Activated CD8-positive, alpha-beta memory T cell treated with anti-CD3 and anti-CD28 coated beads for 4 hours (primary cell): ENCODE results near the gene SOX5.

Experiments
- DNase-seq, 2 donors: peaks; one replicate each; pipeline ENCODE4 v3.0.0-alpha.2; 2020; ENCODE audit warnings: low read depth in 2 of 2

SOX5 gene

GRCh38 chr12:23614280-23614679 is 335.2 kb downstream of the SOX5 start:
- DNase-seq: no peak

GRCh38 chr12:23611320-23611719 is 338.1 kb downstream of the SOX5 start:
- DNase-seq: no peak

GRCh38 chr12:23600919-23601318 is 348.6 kb downstream of the SOX5 start:
- no peak for DNase-seq

GRCh38 chr12:23596568-23596967 is 352.9 kb downstream of the SOX5 start:
- DNase-seq: no peak

- no peak for DNase-seq
These were observed 361.5 kb downstream of the SOX5 start for GRCh38 chr12:23587833-23588559.

- DNase-seq: no peak
These were observed 363.7 kb downstream of the SOX5 start for GRCh38 chr12:23585782-23586163.

GRCh38 chr12:23585156-23585781 is 364.2 kb downstream of the SOX5 start:
- no peak for DNase-seq

GRCh38 chr12:23581913-23582312 is 367.6 kb downstream of the SOX5 start:
- DNase-seq: no peak

GRCh38 chr12:23579257-23579656 is 370.2 kb downstream of the SOX5 start:
- DNase-seq: no peak

- no peak for DNase-seq
These were observed 373.1 kb downstream of the SOX5 start for GRCh38 chr12:23576372-23576771.

GRCh38 chr12:23569356-23569755 is 380.1 kb downstream of the SOX5 start:
- no peak for DNase-seq

- no peak for DNase-seq
These were observed 383.3 kb downstream of the SOX5 start for GRCh38 chr12:23566133-23566532.

- no peak for DNase-seq
These were observed 384.9 kb downstream of the SOX5 start for GRCh38 chr12:23564451-23565152.

- no peak for DNase-seq
These were observed 387.8 kb downstream of the SOX5 start for GRCh38 chr12:23561364-23562345.

GRCh38 chr12:23560611-23561010 is 388.9 kb downstream of the SOX5 start:
- DNase-seq: no peak

GRCh38 chr12:23559268-23559753 is 390.2 kb downstream of the SOX5 start:
- DNase-seq: no peak

GRCh38 chr12:23556661-23557060 is 392.8 kb downstream of the SOX5 start:
- DNase-seq: no peak

GRCh38 chr12:23555825-23556207 is 393.7 kb downstream of the SOX5 start:
- DNase-seq: no peak

- DNase-seq: no peak
These were observed 394.2 kb downstream of the SOX5 start for GRCh38 chr12:23555180-23555824.

- no peak for DNase-seq
These were observed 397.1 kb downstream of the SOX5 start for GRCh38 chr12:23552417-23552816.

GRCh38 chr12:23550753-23551152 is 398.7 kb downstream of the SOX5 start:
- DNase-seq: no peak
